DMS53 treated with DMSO at 0.1 percent for 48 hours (cell line): ENCODE measurements around the gene PCBP2.
A peak's percentile ranks its signal among the peaks of the same experiment; 100 is the strongest.
"Not testable (repeated sequence)": the region's sequence is repeated elsewhere in the genome, so short reads cannot be mapped to it uniquely, and the experiment has no call there.

Source experiments
- DNase-seq: peaks from one replicate; lab custom pipeline; 2025; ENCODE audit not compliant: unreplicated experiment; lab: John Stamatoyannopoulos, UW

Gene PCBP2

DNA sequence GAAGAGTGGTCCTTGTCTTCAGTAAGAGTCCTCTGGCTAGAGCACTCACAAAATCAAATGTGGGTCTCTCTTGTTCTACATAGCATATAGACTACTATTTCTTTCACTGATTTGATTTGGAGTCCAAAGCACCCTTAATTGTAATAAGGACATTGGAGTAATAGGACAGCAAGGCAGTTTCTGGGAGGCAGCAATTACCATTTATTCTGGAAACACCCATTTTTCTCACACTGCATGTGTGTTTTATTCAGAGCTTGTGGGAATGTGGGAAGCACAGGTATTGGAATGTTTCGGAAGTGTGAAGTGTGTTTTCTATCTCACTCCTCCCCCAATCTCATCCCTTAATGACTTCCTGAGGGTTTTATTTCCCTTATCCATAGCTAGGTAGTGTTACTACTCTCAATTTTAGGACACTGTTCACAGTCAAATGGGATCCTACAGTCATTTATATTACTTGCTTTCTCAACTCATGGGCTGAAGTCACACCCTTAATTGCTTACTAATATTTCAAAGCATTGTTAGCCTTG is 20.2 kb downstream of the PCBP2 start:
- no peak for DNase-seq

DNA sequence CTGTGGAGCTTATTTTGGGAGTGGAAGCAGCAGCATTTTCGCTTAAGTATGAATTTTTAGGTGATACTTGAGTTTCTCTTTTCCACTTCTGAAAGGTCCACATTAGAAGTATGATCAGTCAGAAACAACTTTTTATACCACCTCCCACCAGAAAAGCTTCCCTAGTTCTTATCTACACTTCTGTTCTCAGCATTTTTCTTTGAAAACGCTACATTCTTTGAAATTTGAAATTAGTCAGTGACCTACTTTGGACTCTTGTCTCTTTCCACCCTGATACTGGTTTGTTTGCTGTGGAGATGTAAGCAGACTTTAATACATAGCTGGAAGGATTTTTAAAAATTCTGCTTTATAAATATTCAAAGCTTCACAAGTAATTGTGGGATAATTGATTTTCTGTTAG is 22.2 kb downstream of the PCBP2 start:
- DNase-seq: no peak

DNA sequence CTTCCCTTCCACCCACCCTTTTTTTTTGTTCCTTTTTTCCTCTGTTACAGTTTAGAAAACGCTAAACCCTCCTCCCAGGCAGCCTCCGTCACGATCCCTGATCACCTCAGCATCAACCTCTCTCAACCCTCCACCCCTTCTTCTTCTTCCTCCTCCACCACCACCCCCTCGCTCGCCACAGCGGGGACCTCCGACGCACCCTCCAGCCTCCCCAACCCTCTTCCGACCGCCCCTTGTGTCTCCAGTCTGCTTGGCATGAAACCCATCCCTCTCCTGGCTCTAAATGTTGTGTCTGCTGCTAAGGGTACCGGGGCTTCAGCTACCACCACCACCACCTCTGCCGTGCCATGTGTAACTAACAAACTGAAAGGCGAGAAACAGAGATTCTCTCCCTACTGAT is 22.9 kb downstream of the PCBP2 start:
- DNase-seq: no peak

DNA sequence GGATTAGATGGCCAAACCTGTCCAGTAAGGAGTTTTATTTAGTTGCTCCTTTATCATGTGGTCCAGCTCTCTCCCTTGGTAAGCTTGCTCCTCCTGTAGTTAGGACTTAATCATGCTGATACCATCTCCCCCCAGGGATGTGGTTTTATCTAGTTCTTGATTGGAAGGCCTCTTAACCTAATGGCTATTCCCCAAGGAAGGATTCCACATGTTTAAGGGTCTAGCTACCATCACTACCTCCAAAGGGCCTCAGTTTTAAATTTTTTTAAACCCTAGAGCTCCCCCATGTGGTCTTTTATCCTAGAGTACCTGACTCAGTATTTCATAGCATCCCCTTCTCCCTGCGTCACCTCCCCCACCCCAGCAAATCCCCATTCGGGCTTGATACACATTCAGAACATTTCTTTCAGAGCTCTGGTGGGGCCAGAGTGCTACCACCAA is 24.9 kb downstream of the PCBP2 start:
- DNase-seq: no peak

DNA sequence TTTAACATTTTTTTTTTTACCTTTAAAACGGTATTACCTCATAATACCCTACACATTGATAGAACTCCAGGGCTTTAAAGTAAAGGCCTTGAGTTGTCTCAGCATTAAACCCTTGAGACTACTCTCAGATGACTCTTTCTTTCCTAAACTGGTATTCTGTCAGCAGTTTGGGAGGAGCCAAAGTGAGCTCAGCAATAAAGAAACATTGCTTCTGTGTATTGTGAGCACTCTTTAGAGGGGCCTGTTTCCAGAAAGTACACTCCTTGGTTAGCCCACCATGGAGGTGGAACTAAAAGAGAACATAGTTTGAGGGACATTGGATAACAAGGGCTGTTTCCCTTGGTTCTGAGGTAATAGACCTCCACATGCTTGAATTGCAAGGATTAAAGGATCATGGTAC is 27.0 kb downstream of the PCBP2 start:
- no peak for DNase-seq

DNA sequence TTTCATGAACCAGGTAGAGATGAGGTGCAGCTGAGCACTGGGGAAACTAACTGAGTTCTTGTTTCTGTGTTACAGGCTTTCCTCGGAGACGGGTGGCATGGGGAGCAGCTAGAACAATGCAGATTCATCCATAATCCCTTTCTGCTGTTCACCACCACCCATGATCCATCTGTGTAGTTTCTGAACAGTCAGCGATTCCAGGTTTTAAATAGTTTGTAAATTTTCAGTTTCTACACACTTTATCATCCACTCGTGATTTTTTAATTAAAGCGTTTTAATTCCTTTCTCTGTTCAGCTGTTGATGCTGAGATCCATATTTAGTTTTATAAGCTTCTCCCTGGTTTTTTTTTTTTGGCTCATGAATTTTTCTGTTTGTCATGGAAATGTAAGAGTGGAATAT is 27.4 kb downstream of the PCBP2 start:
- no peak for DNase-seq

DNA sequence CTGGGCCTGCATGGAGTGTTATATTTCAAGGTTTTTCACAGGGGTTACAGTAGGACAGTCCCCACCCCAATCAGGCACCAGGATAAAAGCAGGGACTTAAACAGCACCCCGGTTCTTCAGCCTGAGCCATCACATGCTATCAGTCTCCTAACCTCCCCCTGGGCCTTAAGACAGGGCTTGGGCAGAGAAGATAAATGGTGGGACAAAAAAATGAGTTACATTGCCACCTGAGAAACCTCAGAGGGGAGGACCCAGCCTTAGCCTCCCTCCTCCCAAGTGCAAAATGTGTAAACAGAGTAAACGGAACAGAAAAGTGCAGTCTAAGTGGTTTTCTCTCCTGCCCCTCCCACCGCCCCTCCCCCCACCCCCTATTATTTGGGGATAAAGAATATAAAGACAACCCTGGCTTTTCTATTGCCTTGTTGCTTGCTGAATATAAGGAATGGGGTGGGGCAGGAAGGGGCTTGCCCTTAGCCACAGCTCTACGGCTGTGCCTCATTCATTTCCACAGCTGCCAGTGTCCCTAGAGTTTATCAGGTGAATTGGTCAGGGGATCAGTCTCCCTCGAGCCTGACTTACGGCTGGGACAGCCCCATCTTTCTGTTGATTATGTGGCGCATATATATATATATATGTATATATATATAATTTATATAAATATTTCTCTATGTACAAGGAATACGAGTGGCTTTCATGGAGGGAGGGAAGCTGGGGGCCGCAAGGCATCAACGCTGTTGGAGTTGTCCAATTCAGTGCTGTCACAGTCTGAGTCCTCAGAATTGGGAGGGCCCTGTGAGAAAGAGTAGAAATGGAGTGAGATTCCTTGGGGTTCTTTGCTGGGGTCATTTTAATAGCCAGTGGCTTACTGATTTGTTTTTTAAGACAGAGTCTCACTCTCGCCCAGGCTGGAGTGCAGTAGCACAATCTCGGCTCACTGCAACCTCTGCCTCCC is 28.9 kb downstream of the PCBP2 start:
- no peak for DNase-seq

DNA sequence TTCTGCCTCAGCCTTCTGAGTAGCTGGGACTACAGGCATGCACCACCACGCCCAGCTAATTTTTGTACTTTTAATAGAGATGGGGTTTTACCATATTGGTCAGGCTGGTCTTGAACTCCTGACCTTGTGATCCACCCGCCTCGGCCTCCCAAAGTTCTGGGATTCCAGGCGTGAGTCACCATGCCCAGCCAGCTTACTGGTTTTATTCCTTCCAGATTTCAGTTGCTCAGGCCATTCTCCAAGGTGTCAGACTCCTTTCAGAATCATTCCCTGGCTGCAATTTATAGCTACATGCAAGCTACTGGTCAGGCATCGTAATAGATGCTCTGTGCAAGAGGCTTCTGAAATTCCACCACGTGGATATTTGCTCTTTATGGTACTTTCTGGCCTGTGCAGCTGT is 29.6 kb downstream of the PCBP2 start:
- DNase-seq: not testable (repeated sequence)

DNA sequence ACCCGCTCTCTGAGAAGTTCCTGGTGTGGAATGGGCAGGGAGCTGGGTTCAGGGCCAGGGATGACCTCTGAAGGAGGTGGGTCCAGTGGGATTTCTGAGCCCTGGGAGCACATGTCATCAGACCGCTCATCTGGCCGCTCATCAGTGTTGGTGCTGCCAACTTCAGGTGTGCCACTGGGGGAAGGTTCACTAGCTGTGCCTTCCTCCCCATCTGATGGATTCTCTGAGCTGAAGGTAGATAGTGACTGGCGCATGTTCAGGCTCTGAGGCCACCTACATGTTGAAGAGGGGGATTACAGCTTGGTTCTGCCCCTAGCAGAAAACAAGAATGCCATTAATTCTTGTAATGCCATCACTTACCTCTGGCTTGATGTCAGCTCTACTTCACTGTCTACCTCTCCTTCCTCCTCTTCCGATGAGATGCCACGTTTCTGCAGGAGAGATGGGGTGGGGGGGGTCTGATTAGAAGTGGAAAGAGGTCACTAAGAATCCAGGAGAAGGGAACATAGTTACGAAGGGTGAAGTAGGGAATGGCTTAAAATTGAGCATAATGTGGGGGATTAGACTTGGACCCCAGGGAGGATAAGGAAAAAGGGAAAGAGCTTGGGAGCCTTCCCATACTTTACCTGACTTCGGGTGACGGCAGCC is 30.2 kb downstream of the PCBP2 start:
- DNase-seq: no peak

DNA sequence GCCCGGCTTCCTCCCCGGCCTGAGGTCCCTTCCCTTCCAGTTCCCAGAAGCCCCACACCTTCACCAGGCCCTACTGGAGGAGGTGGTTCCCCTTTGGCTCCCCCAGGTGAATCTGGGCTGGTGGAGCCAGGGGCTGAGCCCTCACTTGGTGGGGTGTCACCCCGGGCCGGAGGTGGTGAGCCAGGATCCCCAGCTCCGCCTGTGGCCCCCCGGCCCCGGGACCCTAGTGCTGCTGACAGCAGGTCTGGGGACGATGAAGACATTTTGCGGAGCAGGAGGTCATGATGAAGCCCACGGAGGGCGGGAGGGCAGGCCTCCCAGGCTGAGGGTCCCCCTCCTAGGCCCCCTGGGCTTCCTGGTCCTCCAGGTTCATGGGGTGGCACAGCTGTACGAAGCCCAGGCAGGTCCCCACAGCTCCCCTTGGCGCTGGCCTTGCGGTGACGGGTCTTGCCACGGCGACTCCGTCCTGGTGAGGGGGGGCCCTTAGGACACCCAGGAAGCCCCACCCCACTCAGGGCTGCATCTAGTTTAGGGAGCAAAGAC is 30.8 kb downstream of the PCBP2 start:
- DNase-seq: no peak

DNA sequence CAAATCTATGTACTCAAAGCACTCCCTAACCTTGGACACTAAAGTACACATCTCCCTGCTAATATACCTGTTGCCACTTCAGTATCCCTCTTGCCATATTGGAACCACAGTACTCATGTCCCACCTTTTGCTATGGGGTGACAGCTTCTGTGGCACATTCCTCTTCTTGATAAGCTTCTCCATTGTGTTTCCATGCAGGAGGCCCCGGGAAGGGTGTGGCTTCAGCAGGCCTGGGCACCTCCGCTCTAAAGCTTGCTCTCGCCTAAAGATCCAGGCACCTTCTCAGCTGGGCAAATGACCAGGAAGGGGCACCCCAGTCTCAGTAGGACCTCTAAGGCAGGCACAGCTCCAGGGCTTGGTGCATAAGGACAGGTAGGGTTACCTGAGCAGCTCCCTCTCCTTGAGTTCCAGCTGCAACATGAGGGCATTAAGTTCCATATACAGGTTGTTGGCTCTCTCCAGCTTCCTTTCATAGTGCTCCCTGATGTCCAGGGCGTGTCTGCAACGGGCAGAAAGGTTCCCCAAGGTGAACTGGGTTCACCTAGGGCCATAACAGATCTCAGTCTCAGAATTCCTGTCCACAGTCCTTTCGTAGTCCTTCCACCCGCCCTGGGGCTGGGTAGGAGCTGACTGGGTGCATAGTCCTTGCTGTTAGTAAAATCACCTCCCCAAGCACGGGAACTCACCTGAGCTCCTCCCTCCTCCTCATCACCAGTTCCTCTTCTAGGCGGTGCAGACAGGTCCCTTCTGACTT is 31.5 kb downstream of the PCBP2 start:
- no peak for DNase-seq

DNA sequence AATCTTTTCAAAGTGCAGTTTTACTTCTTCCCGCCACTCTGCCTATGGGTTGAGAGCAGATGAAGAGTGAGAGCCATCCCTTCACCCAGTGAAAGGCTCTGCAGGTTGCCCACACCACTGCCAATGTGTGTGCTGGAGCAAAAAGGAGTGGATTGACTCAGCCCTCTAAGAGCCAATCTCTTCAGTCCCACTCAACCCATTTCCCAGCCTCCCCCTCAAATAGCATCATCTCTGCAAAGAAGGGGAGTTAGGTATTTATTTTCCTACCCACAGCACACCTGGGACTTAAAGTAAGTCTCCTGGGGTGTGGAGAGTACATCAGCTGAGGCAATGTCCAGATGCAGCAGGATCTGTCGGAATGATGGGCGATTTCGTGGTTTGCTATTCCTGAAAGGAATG is 32.1 kb downstream of the PCBP2 start:
- DNase-seq: no peak

DNA sequence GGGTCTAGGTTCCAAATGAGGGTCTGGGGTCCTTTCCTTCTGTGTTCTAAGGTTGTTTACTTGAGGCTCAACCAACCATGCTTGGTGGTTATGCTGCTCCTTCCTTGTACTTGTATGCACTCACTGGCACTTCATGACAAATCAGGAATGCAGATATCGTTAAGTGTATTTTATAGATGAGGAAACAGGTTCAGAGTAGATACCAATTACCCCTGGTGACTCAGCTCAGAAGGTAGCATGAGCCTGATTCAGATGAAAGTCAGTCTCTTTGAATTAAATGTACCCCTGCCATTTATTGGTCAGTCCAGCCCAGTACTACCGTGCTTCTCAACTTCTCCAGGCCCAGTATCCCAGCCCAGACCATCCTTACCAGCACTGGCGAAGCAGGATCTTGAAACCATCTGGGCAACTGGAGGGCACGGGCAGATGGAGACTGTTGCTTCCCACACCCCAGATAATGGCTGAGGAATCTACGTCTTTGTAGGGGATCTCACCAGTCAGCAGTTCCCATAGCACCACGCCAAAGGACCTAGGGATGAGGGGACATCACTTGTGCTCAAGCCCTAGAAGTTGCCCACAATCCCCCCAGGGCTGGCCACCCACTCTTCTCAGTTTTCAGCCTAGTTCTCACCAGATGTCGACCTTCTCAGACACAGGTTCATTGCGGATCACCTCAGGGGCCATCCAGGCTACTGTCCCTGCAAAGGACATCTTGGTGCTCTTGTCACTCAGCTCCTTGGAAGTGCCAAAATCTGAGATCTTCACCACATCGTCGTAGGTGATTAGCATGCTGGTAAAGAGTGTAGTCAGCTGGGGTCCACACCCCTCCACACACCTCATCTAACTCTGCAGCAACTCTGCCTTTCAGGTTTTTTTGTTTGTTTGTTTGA is 33.0 kb downstream of the PCBP2 start:
- no peak for DNase-seq

DNA sequence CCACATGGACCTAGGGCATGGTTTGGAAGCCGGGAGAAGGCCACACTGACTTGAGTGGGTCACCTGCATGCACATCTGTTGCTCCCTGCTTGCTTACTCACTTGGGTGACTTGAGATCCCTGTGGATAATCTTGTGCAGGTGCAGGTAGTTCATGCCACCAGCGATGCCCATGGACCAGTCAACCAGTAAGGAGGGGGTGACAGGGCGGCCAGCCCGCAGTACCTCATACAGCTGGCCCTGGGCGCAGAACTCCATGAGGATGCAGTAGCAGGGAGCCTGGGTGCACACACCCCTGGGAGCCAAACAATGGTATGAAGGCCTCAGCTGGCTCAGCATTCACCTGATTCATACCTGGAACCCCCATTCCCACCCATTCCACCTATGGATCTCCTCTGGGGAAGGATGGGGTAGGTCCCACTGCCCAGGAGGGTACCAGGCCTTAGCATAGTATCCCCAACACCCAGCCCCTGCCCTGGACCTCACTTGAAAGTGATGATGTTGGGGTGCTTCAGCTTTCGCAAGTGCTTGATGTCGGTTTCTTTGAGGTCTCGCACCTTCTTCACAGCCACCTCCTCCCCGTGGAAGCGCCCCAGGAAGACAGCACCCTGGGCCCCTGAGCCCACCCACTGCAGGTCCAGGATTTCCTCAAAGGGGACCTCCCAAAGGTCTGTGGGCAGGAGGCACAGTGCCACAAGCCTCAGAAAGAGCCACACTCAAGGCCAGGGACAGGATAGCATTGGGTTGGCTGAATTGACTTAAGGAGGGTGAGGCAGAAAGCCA is 34.2 kb downstream of the PCBP2 start:
- DNase-seq: no peak

DNA sequence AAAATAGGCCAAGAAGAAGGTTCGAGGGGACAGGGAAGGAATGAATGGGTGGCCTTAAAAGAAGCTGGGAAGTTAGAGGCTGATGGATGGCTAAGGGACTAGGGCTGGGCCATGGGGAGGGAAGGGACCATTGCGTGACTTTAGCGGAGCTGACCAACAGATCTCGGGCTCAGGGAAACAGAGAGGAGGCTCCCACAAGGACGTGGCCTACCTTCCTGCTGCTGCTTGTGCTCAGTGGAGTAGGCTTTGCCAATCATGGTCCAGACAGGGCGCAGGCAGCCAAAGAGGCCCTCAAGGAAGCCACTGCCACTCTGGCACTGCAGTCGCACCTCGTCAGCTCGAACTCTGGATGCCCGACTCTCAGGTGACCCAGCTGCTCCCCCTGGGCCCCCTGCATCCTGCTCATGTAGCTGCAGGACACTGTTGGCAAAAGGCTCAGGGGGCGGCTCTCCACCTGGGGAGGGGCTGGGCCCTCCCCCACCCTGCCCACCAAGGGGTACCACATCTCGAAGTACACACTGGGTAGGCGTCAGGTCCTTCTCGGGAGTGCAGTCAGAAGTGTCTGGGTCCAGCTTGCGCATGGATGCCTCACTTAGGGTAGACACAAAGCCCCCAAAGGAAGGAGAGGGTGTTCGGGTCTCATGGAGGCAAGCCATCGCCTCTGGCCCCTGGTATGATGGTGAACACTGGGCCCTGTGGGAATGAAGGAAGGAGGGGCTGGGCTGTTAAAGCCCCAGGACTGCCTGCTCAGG is 35.0 kb downstream of the PCBP2 start:
- no peak for DNase-seq

DNA sequence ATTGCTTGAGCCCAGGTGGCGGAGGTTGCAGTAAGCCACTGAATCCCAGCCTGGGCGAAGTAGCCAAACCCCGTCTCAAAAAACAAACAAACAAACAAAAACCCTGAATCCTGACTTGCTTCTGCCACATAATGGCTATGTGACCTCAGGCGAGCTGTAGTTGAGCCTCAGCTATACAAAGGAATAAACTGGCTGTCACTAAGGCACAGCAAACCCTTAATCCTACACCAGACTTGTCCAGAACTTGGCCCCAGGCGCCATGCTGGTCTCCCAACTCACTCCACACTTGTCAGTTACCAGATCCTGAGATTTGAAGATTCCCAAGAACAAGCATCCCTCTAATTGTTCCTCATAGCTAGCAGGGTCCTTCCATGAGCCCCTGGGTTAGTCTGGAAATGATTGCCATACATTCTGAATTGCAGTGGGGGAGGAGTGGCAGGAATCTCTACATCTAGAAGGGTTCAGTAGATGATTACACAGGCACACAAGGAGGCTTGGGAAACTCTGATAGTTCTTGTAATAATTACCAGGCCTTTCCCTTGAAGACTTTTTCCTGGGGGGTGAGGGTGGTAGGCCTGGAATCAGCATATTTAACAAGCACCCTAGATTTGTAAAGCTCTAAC is 37.5 kb downstream of the PCBP2 start:
- no peak for DNase-seq

DNA sequence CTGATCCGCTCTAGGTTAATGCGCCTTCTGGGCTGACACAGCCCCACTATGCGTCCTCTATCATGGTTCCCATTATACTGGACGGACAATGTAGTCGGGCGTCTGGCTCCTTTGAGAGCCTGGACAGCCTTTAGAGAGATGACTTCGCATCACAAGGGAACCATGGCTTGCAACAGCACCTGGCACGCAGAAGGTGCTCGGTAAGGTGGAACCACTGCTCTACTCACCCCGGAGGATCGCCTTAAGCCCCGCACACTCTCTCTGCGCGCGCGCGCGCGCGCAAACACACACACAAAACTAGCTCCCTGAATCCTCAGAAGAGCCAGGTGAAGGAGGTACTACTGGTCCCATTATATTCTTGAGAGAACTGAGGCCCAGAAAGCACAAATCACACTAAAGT is 40.3 kb downstream of the PCBP2 start:
- peak; percentile 37 for DNase-seq
